ENCODE measurements around the gene LRCOL1.

DNA sequence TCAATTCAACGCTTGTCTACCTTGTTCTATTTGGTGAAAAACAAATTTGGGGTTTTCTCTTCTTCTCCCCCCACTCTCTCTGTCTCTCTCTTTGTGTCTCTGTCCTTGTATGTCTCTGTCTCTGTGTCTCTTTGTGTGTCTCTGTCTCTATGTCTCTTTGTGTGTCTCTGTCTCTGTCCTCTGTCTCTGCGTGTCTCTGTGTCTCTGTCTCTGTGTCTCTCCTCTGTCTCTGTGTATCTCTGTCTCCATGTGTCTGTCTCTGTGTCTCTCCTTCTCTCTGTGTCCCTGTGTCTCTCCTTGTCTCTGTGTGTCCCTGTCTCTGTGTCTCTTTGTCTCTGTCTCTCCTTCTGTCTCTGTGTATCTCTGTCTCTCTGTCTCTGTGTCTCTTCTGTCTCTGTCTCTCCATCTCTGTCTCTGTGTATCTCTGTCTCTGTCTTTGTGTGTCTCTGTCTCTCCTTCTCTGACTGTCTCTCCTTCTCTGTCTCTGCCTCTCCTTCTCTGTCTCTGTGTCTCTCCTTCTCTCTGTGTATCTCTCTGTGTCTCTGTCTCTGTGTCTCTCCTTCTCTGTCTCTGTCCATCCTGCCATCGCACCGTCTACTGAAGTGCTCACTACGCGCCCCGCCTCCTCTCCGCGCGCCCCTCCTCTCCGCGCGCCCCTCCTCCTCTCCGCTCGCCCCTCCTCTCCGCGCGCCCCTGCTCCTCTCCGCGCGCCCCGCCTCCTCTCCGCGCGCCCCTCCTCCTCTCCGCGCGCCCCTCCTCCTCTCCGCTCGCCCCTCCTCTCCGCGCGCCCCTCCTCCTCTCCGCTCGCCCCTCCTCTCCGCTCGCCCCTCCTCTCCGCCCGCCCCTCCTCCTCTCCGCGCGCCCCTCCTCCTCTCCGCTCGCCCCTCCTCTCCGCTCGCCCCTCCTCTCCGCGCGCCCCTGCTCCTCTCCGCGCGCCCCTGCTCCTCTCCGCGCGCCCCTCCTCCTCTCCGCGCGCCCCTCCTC, 12.8 kb downstream of the LRCOL1 start:
- TF ChIP-seq, protein P1, sequence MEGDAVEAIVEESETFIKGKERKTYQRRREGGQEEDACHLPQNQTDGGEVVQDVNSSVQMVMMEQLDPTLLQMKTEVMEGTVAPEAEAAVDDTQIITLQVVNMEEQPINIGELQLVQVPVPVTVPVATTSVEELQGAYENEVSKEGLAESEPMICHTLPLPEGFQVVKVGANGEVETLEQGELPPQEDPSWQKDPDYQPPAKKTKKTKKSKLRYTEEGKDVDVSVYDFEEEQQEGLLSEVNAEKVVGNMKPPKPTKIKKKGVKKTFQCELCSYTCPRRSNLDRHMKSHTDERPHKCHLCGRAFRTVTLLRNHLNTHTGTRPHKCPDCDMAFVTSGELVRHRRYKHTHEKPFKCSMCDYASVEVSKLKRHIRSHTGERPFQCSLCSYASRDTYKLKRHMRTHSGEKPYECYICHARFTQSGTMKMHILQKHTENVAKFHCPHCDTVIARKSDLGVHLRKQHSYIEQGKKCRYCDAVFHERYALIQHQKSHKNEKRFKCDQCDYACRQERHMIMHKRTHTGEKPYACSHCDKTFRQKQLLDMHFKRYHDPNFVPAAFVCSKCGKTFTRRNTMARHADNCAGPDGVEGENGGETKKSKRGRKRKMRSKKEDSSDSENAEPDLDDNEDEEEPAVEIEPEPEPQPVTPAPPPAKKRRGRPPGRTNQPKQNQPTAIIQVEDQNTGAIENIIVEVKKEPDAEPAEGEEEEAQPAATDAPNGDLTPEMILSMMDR (IDR thresholded peaks at IDR 0.05), result no peak
- TF ChIP-seq SIN3A (IDR thresholded peaks at IDR 0.05; ENCODE audit: borderline replicate concordance, insufficient read depth, low read depth, low read length), result no peak
- no peak for TF ChIP-seq POLR2AphosphoS5 (IDR thresholded peaks at IDR 0.05; ENCODE audit: low read depth, low read length)
- no peak for TF ChIP-seq TCF7L2 (IDR thresholded peaks at IDR 0.05; ENCODE audit: low read depth, low read length)

All from Panc1 (cell line).